Measurements from ENCODE around the gene KIF3C.

Gene KIF3C

GRCh38 chr2:25948437-25948836 lies 33.9 kb downstream of the KIF3C start:
- TF ChIP-seq CTCF (IDR thresholded peaks at IDR 0.05): no peak
- Histone ChIP-seq H3K27ac (no peak overlapping the region), H3K4me3 (no peak overlapping the region)
- DNase-seq (ENCODE audit: low spot score): no peak

- Histone ChIP-seq H3K4me3 (no peak overlapping the region), H3K27ac (no peak overlapping the region)
- DNase-seq (ENCODE audit: low spot score): no peak
- no peak for TF ChIP-seq CTCF (IDR thresholded peaks at IDR 0.05)
Measured at GRCh38 chr2:25941042-25941441, 41.3 kb downstream of the KIF3C start.

GRCh38 chr2:25939257-25939668 lies 43.0 kb downstream of the KIF3C start:
- H3K27ac ChIP-seq: no peak overlapping the region
- TF ChIP-seq CTCF (IDR thresholded peaks at IDR 0.05): no peak

GRCh38 chr2:25938345-25938744 lies 44.0 kb downstream of the KIF3C start:
- Histone ChIP-seq H3K27ac (no peak overlapping the region), H3K4me3 (no peak overlapping the region)
- TF ChIP-seq CTCF (IDR thresholded peaks at IDR 0.05): no peak
- DNase-seq (ENCODE audit: low spot score): no peak

More at GRCh38 chr2:25939257-25939668, 43.0 kb downstream of the KIF3C start:
- no peak overlapping the region for H3K4me3 ChIP-seq
- no peak for DNase-seq (ENCODE audit: low spot score)

- H3K27ac ChIP-seq: no peak overlapping the region
- no peak overlapping the region for H3K4me3 ChIP-seq
- no peak for DNase-seq (ENCODE audit: low spot score)
- no peak for TF ChIP-seq CTCF (IDR thresholded peaks at IDR 0.05)
Measured at GRCh38 chr2:25936889-25937545, 45.3 kb downstream of the KIF3C start.

- no peak for DNase-seq (ENCODE audit: low spot score)
- TF ChIP-seq CTCF (IDR thresholded peaks at IDR 0.05): no peak
- H3K4me3 ChIP-seq: no peak overlapping the region
Measured at GRCh38 chr2:25933622-25934021, 48.7 kb downstream of the KIF3C start.

GRCh38 chr2:25929789-25930473 lies 52.4 kb downstream of the KIF3C start:
- TF ChIP-seq CTCF (IDR thresholded peaks at IDR 0.05): no peak
- Histone ChIP-seq H3K27ac (no peak overlapping the region), H3K4me3 (no peak overlapping the region)
- no peak for DNase-seq (ENCODE audit: low spot score)

More at GRCh38 chr2:25933622-25934021, 48.7 kb downstream of the KIF3C start:
- H3K27ac ChIP-seq: no peak overlapping the region
